GM12864 (cell line): Measurements from ENCODE around the gene CUEDC2.
A peak's percentile ranks its signal among the peaks of the same experiment; 100 is the strongest.

Experiments
- DNase-seq: peaks from one replicate; pipeline ENCODE4 v3.0.0-alpha.2; 2011; ENCODE audit warnings: low read depth
- H3K4me3 ChIP-seq: 2 replicates; pipeline ENCODE4 v1.5.1; 2011; ENCODE audit warnings: mild to moderate bottlenecking, low read depth, low read length, control low read depth
- TF ChIP-seq, protein P1 (sequence below): IDR thresholded peaks from 2 replicates; pipeline ENCODE4 v1.5.1; 2011; ENCODE audit warnings: low read depth, mild to moderate bottlenecking, moderate library complexity, low read length, control low read depth, inconsistent platforms; ENCODE audit errors: missing control alignments

Gene CUEDC2

DNA sequence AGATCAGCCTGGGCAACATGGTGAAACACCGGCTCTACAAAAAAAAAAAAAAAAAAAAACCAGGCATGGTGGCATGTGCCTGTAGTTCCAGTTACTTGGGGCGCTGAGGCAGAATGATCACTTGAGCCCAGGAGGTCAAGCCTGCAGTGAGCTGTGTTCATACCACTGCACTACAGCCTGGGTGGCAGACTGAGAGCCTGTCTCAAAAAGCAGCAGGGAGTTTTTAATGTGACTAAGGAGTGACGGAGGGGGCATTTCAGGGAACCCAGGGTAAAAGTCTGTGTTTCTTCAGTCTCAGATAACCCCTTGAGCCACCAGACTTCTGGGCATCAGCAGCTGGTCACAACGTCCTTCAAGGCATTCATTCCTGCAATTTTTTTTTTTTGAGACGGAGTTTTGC lies 21.1 kb upstream of the CUEDC2 start:
- DNase-seq: no peak
- no peak overlapping the region for H3K4me3 ChIP-seq
- TF ChIP-seq, protein P1, sequence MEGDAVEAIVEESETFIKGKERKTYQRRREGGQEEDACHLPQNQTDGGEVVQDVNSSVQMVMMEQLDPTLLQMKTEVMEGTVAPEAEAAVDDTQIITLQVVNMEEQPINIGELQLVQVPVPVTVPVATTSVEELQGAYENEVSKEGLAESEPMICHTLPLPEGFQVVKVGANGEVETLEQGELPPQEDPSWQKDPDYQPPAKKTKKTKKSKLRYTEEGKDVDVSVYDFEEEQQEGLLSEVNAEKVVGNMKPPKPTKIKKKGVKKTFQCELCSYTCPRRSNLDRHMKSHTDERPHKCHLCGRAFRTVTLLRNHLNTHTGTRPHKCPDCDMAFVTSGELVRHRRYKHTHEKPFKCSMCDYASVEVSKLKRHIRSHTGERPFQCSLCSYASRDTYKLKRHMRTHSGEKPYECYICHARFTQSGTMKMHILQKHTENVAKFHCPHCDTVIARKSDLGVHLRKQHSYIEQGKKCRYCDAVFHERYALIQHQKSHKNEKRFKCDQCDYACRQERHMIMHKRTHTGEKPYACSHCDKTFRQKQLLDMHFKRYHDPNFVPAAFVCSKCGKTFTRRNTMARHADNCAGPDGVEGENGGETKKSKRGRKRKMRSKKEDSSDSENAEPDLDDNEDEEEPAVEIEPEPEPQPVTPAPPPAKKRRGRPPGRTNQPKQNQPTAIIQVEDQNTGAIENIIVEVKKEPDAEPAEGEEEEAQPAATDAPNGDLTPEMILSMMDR: no peak

DNA sequence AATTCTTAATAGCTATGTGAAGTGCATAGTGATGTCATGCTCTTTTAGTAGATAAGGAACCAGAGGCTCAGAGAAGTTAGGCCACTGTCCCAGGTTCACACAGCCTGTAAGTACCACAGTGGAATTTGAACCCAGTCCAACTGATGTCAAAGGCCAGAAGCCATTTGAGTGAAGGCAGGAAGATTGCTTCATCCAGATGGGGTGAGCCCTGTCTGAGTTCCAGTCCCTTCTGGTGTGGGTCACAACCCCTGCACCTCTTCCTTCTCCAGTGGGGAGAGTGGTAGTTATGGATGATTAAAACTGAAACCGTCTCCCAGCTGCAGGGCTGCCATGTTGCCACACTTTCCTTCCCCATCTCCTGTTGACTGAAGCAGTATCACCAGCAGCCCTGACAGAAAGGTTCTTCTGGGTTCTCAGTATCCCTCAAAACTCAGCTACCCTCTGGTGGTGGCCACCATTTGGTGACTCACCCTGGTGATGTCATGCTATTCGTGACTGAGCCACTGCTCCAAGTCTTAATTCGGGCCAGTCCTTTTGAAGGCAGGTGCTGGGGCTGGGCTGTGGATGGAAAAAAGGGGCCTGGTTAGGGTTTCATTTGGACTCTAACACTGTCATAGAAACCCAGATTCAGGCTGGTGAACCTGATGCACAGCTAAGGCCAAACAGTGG lies 20.4 kb upstream of the CUEDC2 start:
- H3K4me3 ChIP-seq: no peak overlapping the region
- TF ChIP-seq, protein P1: no peak
- DNase-seq: no peak

DNA sequence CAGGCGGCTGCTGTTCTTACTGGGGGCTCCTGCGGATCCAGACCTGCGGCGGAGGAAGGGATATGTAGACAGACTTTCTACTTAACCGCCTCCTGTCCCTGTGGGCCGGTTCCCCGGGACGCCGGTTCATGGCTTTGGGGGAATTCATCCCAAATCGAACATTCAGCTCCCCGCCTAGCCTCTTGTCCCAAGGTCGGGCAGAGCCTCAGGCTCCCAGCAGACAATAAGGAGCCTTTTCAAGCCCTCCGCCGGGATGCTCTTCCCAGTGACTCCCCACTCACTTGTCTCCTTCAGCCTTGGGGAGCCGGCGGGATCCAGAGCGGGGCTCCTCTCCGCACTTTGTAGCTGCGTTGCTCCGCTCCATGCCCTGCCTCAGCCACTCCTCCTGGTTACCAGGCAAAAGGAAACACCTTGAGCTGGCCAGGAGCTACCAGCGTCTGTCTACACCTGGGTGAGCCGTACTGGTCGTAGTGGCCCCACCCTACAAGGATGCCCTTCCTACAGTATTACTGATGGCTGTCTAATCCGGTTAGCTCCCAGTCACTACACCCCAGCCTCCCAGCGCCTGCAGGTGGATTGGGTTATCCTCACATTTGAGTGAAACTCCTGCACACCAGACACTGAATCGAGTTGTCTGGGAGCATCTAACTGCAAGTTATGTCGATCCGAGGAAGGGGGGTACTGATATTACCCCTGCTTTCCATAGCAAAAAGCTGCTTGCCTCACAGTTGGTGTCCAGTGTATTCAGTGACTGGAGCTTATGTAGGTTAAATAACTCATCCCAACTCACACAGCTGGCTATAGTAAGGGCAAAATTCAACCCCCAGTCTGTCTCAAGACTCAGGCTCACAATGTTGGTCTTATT lies 19.0 kb upstream of the CUEDC2 start, which contains the start of gene C10orf95:
Gene C10orf95, minus strand, starts transcription at position 439 of the 865 bp plus-strand sequence. CDS start 450 bp downstream, outside the sequence.
- TF ChIP-seq, protein P1: no peak
- DNase-seq: no peak
- H3K4me3 ChIP-seq: peak within 1 kb of the TSS; percentile 90

DNA sequence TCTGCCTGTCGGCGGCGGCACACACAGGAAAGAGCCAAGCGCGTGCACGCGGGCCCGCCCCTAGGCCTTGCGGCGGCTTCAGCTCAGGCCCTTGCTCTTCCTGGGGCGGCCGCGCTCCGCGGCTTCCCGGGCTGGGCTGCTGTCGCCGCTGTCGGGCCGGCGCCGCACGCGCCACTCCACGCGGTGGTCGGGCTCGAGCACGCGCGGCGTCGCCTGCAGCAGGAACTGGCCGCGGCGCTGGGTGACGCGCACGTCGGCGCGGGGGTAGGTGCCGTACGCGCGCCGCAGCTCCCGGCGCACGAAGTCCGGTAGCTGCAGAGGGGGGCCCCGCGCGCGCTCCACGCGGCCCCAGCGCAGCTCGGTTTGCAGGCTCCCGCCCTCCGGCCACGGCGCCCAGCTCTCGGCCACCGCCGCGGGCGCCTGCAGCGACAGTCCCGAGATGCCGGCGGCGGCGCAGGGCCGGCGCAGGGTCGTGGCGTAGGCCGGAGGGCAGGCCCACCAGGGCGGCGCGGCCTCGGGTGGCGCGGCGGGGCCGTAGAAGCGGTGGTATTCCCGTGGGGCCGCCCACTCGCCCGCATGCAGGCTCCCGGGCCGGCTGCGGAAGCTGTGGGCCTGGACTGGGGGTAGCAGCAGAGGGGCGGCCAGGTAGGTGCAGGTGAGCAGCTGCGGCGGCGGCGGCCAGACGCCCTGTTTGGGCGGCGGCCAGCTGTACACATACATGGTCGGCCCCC lies 18.2 kb upstream of the CUEDC2 start:
- TF ChIP-seq, protein P1: no peak
- peak; percentile 82 for DNase-seq
- peak overlapping the region; percentile 90 for H3K4me3 ChIP-seq

DNA sequence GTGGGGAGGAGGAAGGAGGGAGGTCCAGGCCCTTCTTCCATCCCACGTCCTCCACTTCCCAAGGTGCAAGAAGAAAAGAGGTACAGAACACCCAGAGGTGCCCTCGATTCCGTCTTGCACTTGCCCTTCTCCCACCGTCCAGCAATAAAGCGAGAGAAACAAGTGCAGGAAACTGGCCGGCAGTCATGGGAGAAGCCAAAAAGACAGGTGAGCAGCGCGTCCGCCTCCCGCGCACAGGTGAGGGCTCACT lies 17.7 kb upstream of the CUEDC2 start:
- peak overlapping the region; percentile 90 for H3K4me3 ChIP-seq
- TF ChIP-seq, protein P1: no peak
- no peak for DNase-seq

DNA sequence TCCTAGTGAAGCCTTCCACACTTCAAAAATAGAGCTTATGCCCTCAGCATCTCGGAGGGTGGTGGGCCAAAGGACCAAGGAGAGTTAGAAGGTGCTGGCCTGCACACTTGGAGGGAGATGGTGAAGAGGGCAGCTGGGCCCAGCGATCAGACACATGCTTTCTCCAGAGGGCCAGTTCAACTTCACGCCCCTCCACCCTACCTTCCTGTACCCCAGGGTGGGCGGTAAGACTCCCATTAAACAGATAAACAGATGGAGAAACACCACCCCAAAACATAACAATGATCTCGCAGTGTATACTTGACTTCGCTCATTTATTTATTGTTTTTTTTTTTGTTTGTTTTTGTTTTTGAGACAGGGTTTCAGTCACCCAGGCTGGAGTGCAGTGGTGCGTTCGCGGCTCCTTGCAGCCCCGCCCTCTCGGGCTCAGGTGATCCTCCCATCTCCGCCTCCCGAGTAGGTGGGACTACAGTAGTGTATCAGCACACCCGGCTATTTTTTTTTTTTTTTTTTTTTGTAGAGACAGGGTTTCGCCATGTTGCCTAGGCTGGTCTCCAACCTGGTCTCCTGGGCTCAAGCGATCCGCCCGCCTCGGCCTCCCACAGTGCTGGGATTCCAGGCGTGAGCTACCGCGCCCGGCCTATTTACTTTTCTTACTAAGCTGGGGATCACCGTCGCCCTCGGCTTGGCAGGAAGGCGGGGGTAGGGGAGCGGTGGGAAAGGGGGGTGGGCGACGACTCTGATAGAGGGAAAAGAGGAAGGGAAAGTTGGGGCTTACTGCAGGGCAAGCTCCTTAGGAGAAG lies 17.1 kb upstream of the CUEDC2 start:
- H3K4me3 ChIP-seq: peak overlapping the region; percentile 90
- TF ChIP-seq, protein P1: no peak
- peak; percentile 72 for DNase-seq
